CD4-positive, alpha-beta T cell treated with Interleukin-4 for 4 hours (primary cell): ENCODE results near the gene PSMC3IP.

Experiments used
- DNase-seq: peaks from one replicate; pipeline ENCODE4 v3.0.0-alpha.2; 2020

PSMC3IP gene

GRCh38 chr17:42537156-42537805 lies 40.2 kb downstream of the PSMC3IP start:
- DNase-seq: no peak

GRCh38 chr17:42536372-42537155 lies 41.0 kb downstream of the PSMC3IP start:
- DNase-seq: peak; percentile 54

GRCh38 chr17:42536048-42536371 lies 41.5 kb downstream of the PSMC3IP start, which contains the start of gene NAGLU:
NAGLU (plus strand) TSS chr17:42536241; CDS start chr17:42536273, 32 bp downstream.
- peak; percentile 73 for DNase-seq

- DNase-seq: no peak
Measured at GRCh38 chr17:42535155-42536047, 42.1 kb downstream of the PSMC3IP start.

- DNase-seq: peak; percentile 38
Measured at GRCh38 chr17:42531455-42532354, 45.8 kb downstream of the PSMC3IP start.

GRCh38 chr17:42530952-42531454 lies 46.5 kb downstream of the PSMC3IP start:
- no peak for DNase-seq

- no peak for DNase-seq
Measured at GRCh38 chr17:42529061-42529460, 48.5 kb downstream of the PSMC3IP start.

GRCh38 chr17:42527932-42528331 lies 49.6 kb downstream of the PSMC3IP start:
- DNase-seq: no peak

- no peak for DNase-seq
Measured at GRCh38 chr17:42526031-42526444, 51.5 kb downstream of the PSMC3IP start.

GRCh38 chr17:42525221-42525620 lies 52.3 kb downstream of the PSMC3IP start:
- no peak for DNase-seq

- DNase-seq: no peak
Measured at GRCh38 chr17:42522798-42523278, 54.7 kb downstream of the PSMC3IP start.
